Spleen (tissue), 7 donors: Measurements from ENCODE around the gene AK8.

Source experiments
- POLR2A ChIP-seq, 3 donors: fragments of 450-650 bp; IDR thresholded peaks; one replicate each; pipeline ENCODE4 v1.5.1; 2017; ENCODE audit warnings: antibody characterized with exemption in 3 of 3, mild to moderate bottlenecking in 1 of 3
- POLR2AphosphoS5 ChIP-seq, 3 donors: sonication (generic); formaldehyde crosslinking; IDR thresholded peaks; one replicate each; pipeline ENCODE4 v1.5.1; 2017; ENCODE audit warnings: antibody characterized with exemption in 3 of 3
- TF ChIP-seq, protein P1 (sequence below), 11 experiments: fragments of 200-600 bp in 7 of 11; fragments of 450-650 bp in 4 of 11; sonication (generic) in 4 of 11; IDR thresholded peaks in 8 of 11; conservative IDR thresholded peaks in 3 of 11; 1 replicate in 7 of 11; 2 replicates in 4 of 11; pipeline versions ENCODE4 v1.4.0 to v1.8.0; 2016 to 2021; ENCODE audit warnings: antibody characterized with exemption in 11 of 11, inconsistent platforms in 4 of 11, mild to moderate bottlenecking in 1 of 11
- donor health status: DM: no; HTN: no; CAD: no; lungs with moderate emphysema.
- donor health status: DM: no; HTN: no; CAD: no.
- donor health status: DM: no; HTN: no; CAD: no.

DNA sequence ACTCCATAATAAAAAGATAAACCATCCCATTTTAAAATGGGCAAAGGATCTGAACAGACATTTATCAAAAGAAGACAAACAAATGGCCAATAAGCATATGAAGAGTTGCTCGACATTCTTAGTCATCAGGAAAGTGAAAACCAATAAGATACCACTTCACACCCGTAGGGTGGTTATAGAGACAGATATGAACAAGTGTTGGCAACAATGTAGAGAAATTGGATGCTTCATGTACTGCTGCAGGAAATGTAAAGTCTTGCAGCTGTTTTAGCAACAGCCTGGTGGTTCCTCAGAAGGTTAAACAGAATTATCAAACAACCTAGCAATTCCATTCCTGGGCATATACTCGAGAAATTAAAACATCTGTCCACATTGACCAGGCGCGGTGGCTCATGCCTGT is 165.3 kb downstream of the AK8 start:
- no peak for TF ChIP-seq POLR2AphosphoS5 (IDR thresholded peaks at IDR 0.05)
- no peak for TF ChIP-seq POLR2A (IDR thresholded peaks at IDR 0.05)
- TF ChIP-seq, protein P1, sequence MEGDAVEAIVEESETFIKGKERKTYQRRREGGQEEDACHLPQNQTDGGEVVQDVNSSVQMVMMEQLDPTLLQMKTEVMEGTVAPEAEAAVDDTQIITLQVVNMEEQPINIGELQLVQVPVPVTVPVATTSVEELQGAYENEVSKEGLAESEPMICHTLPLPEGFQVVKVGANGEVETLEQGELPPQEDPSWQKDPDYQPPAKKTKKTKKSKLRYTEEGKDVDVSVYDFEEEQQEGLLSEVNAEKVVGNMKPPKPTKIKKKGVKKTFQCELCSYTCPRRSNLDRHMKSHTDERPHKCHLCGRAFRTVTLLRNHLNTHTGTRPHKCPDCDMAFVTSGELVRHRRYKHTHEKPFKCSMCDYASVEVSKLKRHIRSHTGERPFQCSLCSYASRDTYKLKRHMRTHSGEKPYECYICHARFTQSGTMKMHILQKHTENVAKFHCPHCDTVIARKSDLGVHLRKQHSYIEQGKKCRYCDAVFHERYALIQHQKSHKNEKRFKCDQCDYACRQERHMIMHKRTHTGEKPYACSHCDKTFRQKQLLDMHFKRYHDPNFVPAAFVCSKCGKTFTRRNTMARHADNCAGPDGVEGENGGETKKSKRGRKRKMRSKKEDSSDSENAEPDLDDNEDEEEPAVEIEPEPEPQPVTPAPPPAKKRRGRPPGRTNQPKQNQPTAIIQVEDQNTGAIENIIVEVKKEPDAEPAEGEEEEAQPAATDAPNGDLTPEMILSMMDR (IDR thresholded peaks at IDR 0.05 in 8 of 11, conservative IDR thresholded peaks at IDR 0.05 in 3 of 11) = no peak
